ENCODE results near the gene TRABD2A. TPM values are rescaled to one million over a fixed set of nuclear protein-coding genes. Genes with fewer than 3 reads are reported as not detected.

The TRABD2A gene
- total RNA-seq (2022; extraction: Qiagen RNA extraction; ENCODE audit: low read depth), result 7.9 to 12.9 TPM (median 12.4 TPM) in 5 replicates

DNA sequence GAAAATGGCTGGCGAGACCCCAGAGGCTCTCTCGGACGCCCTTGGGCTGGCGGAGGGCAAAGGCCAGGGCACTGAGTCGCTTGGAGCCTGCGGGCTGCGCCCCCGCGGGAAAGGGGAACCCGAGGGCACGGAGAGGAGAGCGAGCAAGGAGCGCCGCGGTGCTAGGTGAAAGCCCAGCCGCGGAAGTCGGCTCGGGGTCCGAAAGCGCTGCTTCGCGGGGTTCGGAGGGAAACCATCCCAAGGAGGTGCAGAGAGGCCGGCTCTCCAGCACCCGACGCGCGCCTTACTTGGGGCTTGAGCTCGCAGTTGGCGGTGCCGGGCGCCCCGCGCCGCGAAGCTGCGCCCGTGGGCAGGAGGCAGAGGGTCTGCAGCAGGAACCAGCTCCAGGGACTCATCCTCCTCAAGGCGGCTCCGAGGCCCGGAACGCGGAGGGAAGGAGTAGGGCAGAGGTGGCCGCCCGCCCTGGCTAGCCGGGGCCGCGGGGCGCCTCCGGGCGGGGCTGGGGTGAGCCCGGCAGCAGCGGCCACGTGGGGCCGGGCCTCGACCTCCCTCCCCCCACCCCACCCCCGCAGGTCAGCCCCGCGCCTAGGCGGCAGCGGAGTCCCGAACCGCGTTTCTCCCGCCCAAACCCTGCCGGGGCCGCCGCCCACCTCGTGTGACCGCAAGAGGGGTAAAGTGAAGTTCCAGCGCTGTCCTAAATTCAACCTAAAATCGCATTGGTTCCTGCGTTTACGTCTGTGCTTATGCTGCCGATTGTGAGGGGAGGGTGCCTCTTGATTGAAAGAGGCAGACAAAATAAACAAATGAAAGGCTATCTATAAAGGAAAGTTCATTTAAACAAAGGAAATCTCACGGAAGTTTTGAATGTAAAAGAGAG lies at the start of gene TRABD2A:
TSS of gene TRABD2A (minus strand) at position 440 of the 877 bp plus-strand sequence. CDS start at position 395, 45 bp downstream.

GRCh38 chr2:84905181-84906107 lies 24.6 kb upstream of the TRABD2A start, which contains the start of gene TMSB10:
Gene TMSB10 (plus strand): TSS chr2:84905656.

Other genes with a start within 250 kb of the TRABD2A start
- gene TMSB10, start 24.6 kb upstream of the TRABD2A start, total RNA-seq (2022; extraction: Qiagen RNA extraction; ENCODE audit: low read depth), result 8,589 to 10,969 TPM (median 9,558 TPM) in 5 replicates
- 99.0 to 117 TPM (median 110 TPM) in 5 replicates for gene KCMF1, start 90.1 kb upstream of the TRABD2A start, total RNA-seq (2022; extraction: Qiagen RNA extraction; ENCODE audit: low read depth)

All from A549 treated with ZK216348 at 1 μM for 4 hours (cell line).